Mucosa of descending colon (tissue), 3 donors: ENCODE results near the gene SLC13A5. TPM values are rescaled to one million over a fixed set of nuclear protein-coding genes. Genes with fewer than 3 reads are reported as not detected.

Source experiments
- ATAC-seq: fragments of 200-7000 bp; cut with Tn5 transposase; one replicate; pipeline ENCODE4 v1.9.1; 2020; ENCODE audit warnings: mild to moderate bottlenecking, moderate library complexity
- DNase-seq, 3 donors: peaks; one replicate each; pipeline ENCODE4 v3.0.0-alpha.2; 2020
- H3K36me3 ChIP-seq: fragments of 200-600 bp; one replicate; pipeline ENCODE4 v1.8.0; 2021; ENCODE audit warnings: low read depth, mild to moderate bottlenecking
- H3K4me1 ChIP-seq: fragments of 200-600 bp; one replicate; pipeline ENCODE4 v1.8.0; 2021; ENCODE audit warnings: low read depth, mild to moderate bottlenecking
- H3K4me3 ChIP-seq: fragments of 200-600 bp; one replicate; pipeline ENCODE4 v1.8.0; 2021; ENCODE audit warnings: mild to moderate bottlenecking
- H3K9me3 ChIP-seq: fragments of 200-600 bp; one replicate; pipeline ENCODE4 v1.8.0; 2021; ENCODE audit warnings: mild to moderate bottlenecking
- intact Hi-C, 2 donors: fragments of 100-400 bp; cut with DNase I in 1 of 2; cut with micrococcal nuclease in 1 of 2; formaldehyde crosslinking; loops; one replicate each; pipeline versions ENCODE4 v1.11.0 to v1.11.1; 2022; cut with DNase I, micrococcal nuclease
- total RNA-seq, 3 donors: library from RNA; stranded (reverse); fragmentation: NEBNext Ultra II Directional in 2 of 3; extraction: Animal tissue kit (Norgen Biotek cat#: 25700) in 2 of 3; gene quantifications; one replicate each; pipeline versions ENCODE4 v1.2.1 to v1.2.4, GENCODE V29; 2021 to 2023
- TF ChIP-seq, protein P1 (sequence below): fragments of 200-600 bp; IDR thresholded peaks from one replicate; pipeline ENCODE4 v1.8.0; 2022; ENCODE audit warnings: antibody characterized with exemption, mild to moderate bottlenecking
- donor health status: DM: no; HTN: no; CAD: no; lungs with moderate emphysema.
- donor health status: DM: no; HTN: no; CAD: no.
- donor health status: DM: no; HTN: yes; CAD: no.

SLC13A5 gene
- total RNA-seq, 3 donors from 2014 or later: not detected

- H3K4me3 ChIP-seq: no peak overlapping the region
- DNase-seq (no peak), ATAC-seq (no peak)
- no peaks in the 10 kb centered on the region for H3K4me1 ChIP-seq
- no peaks in the 10 kb centered on the region for H3K9me3 ChIP-seq
- TF ChIP-seq, protein P1, sequence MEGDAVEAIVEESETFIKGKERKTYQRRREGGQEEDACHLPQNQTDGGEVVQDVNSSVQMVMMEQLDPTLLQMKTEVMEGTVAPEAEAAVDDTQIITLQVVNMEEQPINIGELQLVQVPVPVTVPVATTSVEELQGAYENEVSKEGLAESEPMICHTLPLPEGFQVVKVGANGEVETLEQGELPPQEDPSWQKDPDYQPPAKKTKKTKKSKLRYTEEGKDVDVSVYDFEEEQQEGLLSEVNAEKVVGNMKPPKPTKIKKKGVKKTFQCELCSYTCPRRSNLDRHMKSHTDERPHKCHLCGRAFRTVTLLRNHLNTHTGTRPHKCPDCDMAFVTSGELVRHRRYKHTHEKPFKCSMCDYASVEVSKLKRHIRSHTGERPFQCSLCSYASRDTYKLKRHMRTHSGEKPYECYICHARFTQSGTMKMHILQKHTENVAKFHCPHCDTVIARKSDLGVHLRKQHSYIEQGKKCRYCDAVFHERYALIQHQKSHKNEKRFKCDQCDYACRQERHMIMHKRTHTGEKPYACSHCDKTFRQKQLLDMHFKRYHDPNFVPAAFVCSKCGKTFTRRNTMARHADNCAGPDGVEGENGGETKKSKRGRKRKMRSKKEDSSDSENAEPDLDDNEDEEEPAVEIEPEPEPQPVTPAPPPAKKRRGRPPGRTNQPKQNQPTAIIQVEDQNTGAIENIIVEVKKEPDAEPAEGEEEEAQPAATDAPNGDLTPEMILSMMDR: no peak
- intact Hi-C loops: no loop called here
- H3K36me3 ChIP-seq: no peaks in the 10 kb centered on the region
These were observed 8.6 kb downstream of the SLC13A5 start for GRCh38 chr17:6704470-6705052.

DNA sequence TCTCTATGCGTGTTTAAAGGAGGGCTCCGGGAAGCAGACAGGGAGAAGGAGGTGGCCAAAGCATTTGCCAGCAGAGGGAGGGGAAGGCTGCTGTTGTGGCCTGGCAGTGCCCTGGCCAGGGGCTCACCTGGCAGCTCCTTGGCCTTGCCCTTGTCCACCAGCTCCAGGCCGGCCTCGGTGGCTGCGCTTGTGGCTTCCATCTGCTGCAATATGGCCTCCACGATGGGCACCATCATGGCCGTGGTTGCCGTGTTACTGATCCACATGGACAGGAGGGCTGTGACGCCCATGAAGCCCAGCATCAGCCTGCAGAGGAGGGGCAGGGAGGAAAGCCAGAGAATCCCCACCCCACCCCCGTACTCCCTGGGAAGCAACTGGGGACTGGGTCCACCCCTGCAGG is 9.4 kb downstream of the SLC13A5 start:
- intact Hi-C loops: no loop called here
- ATAC-seq (no peak), DNase-seq (no peak)

DNA sequence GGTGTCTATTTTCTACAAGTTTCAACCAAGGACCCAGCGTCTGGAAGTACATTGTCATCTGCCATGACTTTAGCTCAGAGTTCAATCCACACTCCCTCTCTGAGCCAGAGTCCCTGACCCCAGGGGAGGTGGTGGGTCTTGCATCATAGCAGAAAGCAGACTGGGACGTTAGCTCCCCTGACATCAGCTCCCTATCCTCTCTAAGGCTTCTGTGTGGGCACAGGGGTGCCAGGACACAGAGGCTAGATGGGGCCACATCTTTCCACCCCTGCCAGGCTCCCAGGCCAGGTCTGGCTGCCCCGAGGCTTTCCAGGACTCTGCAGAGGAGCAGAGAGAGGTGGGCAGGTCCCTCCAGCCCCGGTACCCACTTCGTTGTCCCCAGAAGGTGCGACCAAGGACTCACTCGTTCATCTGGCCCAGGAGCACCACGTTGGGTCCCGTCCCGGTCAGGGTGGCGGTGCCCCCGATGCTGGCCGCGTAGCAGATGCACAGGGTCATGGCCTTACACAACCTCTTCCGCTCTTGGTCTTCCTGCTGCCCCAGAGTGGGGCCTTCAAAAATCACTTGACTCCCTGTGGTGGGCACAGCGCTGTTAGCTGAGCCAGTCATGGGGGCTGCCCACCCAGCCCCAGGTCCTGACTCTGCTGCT is 10.5 kb downstream of the SLC13A5 start:
- Histone ChIP-seq H3K9me3 (no peaks in the 10 kb centered on the region), H3K4me3 (no peak overlapping the region), H3K36me3 (no peaks in the 10 kb centered on the region), H3K4me1 (no peaks in the 10 kb centered on the region)
- DNase-seq: no peak
- TF ChIP-seq, protein P1: no peak
- intact Hi-C loops: no loop called here
- no peak for ATAC-seq

More for the DNA sequence above, 9.4 kb downstream of the SLC13A5 start:
- Histone ChIP-seq H3K4me1 (no peaks in the 10 kb centered on the region), H3K9me3 (no peaks in the 10 kb centered on the region), H3K36me3 (no peaks in the 10 kb centered on the region), H3K4me3 (no peak overlapping the region)
- TF ChIP-seq, protein P1: no peak

GRCh38 chr17:6701719-6702118 is 11.4 kb downstream of the SLC13A5 start:
- ATAC-seq (peak; percentile 49), DNase-seq (peak in 1 of 3 donors; percentile 26)
- intact Hi-C loops: no loop called here
- Histone ChIP-seq H3K36me3 (no peaks in the 10 kb centered on the region), H3K4me3 (no peak overlapping the region), H3K4me1 (no peaks in the 10 kb centered on the region), H3K9me3 (no peaks in the 10 kb centered on the region)
- TF ChIP-seq, protein P1: no peak

- Histone ChIP-seq H3K4me1 (no peaks in the 10 kb centered on the region), H3K36me3 (no peaks in the 10 kb centered on the region), H3K9me3 (no peaks in the 10 kb centered on the region), H3K4me3 (no peak overlapping the region)
- intact Hi-C loops: no loop called here
- DNase-seq: no peak
- TF ChIP-seq, protein P1: no peak
- ATAC-seq: no peak
These were observed 12.2 kb downstream of the SLC13A5 start for GRCh38 chr17:6700948-6701307.
